Measurements from ENCODE around the gene AKAP8L.

The AKAP8L gene

DNA sequence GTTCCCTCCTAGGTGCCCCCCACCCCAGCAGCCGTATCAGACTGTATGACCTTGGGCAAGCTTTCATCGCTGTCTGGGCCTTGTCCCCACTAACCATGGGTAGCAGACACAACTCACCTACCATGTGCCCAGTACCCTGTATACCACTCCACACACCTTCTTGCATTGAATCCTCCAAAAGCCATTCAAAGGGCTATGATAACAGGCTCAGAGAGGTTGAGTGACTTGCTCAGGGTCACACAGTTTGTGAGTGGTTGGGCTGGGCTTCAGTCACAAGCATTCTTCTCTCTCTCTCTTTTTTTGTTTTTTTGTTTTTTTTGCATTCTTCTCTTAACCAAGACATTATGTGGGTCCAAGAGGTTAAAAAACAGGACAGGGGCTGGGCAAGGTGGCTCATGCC, 42.9 kb upstream of the AKAP8L start:
- DNase-seq (ENCODE audit: low read depth), result no peak
- H3K4me3 ChIP-seq (ENCODE audit: low read depth, low read length), result no peak overlapping the region
- TF ChIP-seq, protein P1, sequence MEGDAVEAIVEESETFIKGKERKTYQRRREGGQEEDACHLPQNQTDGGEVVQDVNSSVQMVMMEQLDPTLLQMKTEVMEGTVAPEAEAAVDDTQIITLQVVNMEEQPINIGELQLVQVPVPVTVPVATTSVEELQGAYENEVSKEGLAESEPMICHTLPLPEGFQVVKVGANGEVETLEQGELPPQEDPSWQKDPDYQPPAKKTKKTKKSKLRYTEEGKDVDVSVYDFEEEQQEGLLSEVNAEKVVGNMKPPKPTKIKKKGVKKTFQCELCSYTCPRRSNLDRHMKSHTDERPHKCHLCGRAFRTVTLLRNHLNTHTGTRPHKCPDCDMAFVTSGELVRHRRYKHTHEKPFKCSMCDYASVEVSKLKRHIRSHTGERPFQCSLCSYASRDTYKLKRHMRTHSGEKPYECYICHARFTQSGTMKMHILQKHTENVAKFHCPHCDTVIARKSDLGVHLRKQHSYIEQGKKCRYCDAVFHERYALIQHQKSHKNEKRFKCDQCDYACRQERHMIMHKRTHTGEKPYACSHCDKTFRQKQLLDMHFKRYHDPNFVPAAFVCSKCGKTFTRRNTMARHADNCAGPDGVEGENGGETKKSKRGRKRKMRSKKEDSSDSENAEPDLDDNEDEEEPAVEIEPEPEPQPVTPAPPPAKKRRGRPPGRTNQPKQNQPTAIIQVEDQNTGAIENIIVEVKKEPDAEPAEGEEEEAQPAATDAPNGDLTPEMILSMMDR (IDR thresholded peaks at IDR 0.05; ENCODE audit: insufficient read depth, low read depth, low read length, missing control alignments), result no peak

GRCh38 chr19:15457701-15458484, 39.1 kb upstream of the AKAP8L start:
- no peak for DNase-seq (ENCODE audit: low read depth)
- no peak overlapping the region for H3K4me3 ChIP-seq (ENCODE audit: low read depth, low read length)
- TF ChIP-seq, protein P1 (IDR thresholded peaks at IDR 0.05; ENCODE audit: insufficient read depth, low read depth, low read length, missing control alignments), result no peak

GRCh38 chr19:15456871-15457700, 38.3 kb upstream of the AKAP8L start:
- TF ChIP-seq, protein P1 (IDR thresholded peaks at IDR 0.05; ENCODE audit: insufficient read depth, low read depth, low read length, missing control alignments), result no peak
- DNase-seq (ENCODE audit: low read depth), result peak; percentile 56
- H3K4me3 ChIP-seq (ENCODE audit: low read depth, low read length), result no peak overlapping the region

DNA sequence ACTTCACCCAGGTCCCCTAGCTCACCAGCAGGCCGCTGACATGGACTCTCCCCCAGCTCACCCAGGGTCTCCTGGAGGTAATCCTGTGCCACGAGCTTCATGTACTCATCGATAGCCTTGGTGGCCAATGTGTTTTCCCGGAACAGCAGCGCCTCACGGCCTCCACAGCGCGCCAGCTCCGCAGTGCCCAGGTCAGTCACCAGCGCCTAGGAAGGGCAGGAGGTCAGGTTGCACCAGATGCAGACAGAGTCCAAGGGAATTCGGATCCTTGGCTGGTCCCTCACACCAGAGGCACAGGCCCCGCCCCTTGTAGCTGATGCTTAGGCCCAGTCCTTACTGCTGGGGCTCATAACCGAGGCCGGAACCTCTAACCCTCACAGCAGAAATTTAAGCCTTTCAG, 37.7 kb upstream of the AKAP8L start:
- TF ChIP-seq, protein P1 (IDR thresholded peaks at IDR 0.05; ENCODE audit: insufficient read depth, low read depth, low read length, missing control alignments), result no peak
- H3K4me3 ChIP-seq (ENCODE audit: low read depth, low read length), result no peak overlapping the region
- no peak for DNase-seq (ENCODE audit: low read depth)

GRCh38 chr19:15455996-15456395, 37.2 kb upstream of the AKAP8L start:
- no peak for DNase-seq (ENCODE audit: low read depth)
- TF ChIP-seq, protein P1 (IDR thresholded peaks at IDR 0.05; ENCODE audit: insufficient read depth, low read depth, low read length, missing control alignments), result no peak
- no peak overlapping the region for H3K4me3 ChIP-seq (ENCODE audit: low read depth, low read length)

DNA sequence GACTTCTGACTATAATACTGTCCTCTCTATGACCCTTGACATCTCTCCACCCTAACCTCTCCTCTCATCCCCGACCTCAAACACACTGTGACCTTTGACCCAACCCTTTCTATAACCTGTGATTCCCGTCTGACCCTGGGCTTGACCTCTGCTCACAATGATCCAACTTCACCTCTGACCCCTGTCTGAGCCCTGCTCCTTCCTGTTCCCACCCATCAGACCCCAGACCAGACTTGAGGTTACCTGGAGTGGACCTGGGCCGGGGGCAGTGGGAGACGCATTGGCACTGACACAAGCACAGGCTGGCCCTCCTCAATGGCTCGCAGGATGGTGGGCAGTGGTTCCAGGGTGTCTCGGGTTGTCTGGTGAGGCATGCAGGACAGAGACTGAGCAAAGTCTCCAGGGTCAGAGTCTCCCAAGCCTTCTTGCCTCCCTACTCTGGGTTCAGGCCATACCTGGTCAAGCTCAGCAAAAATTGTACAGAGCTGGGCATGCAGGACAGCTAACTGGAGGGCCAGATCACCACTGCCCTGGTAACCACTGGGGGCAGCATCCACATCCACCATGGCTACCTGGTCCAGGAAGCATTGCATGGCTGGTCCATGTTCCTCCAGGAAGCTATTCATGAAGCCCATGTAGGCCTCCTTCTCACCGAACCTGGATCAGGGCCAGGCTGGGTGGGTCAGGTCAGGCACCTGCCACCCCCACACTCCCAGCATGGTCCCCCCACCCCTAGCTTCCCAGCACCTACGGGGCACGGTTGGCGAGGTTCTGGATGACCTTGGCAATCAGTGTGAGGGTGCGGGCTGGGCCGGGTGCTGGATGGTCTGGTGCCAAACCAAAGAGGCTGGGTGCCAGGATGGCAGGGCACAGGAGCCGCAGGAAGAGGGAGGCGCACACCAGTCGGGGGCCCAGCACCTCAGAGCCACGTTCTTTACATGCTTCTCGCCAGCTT, 35.4 kb upstream of the AKAP8L start:
- no peak overlapping the region for H3K4me3 ChIP-seq (ENCODE audit: low read depth, low read length)
- no peak for DNase-seq (ENCODE audit: low read depth)
- TF ChIP-seq, protein P1 (IDR thresholded peaks at IDR 0.05; ENCODE audit: insufficient read depth, low read depth, low read length, missing control alignments), result peak; percentile 23

Measured in GM12865 (cell line).